B cell (primary cell): Measurements from ENCODE around the gene PC. TPM values are rescaled to one million over a fixed set of nuclear protein-coding genes. Genes with fewer than 3 reads are reported as not detected.

Experiments
- ATAC-seq: fragments of 200-7000 bp; cut with Tn5 transposase; one replicate; pipeline ENCODE4 v1.10.0; 2021; ENCODE audit warnings: low read depth, mild to moderate bottlenecking, moderate number of reproducible peaks, moderate library complexity
- CTCF ChIA-PET: fragments of 350-600 bp; sonication (Branson Sonifier 250); formaldehyde crosslinking; loops from one replicate; lab custom pipeline; 2021; ENCODE audit warnings: antibody characterized with exemption, inconsistent platforms; lab: Charles Lee
- POLR2A ChIA-PET: fragments of 350-600 bp; sonication (Branson Sonifier 250); formaldehyde crosslinking; loops from one replicate; lab custom pipeline; 2021; ENCODE audit warnings: antibody characterized with exemption; lab: Charles Lee
- DNase-seq: peaks from one replicate; pipeline ENCODE4 v3.0.0; 2013
- H2AFZ ChIP-seq: 2 replicates; pipeline ENCODE4 v1.6.1; 2012; ENCODE audit warnings: mild to moderate bottlenecking, low read depth, low read length; ENCODE audit not compliant: insufficient read depth, poor library complexity, severe bottlenecking
- H3K27ac ChIP-seq, 2 donors: 1 replicate in 1 of 2; 2 replicates in 1 of 2; pipeline ENCODE4 v1.5.1; 2012 to 2013; ENCODE audit warnings: low read length in 2 of 2, mild to moderate bottlenecking in 2 of 2, moderate library complexity in 1 of 2
- H3K27me3 ChIP-seq, 4 experiments: fragments of 200-600 bp in 1 of 4; sonication (generic) in 1 of 4; replicated peaks in 1 of 4; 1 replicate in 2 of 4; 2 replicates in 2 of 4; pipeline versions ENCODE4 v1.6.1 to v1.7.0; 2013 to 2016; ENCODE audit warnings: low read length in 3 of 4, mild to moderate bottlenecking in 2 of 4, mixed read lengths in 1 of 4, moderate library complexity in 1 of 4; ENCODE audit not compliant: insufficient read depth in 4 of 4, control insufficient read depth in 3 of 4; ENCODE audit errors: control extremely low read depth in 1 of 4
- H3K36me3 ChIP-seq, 2 experiments: replicated peaks in 1 of 2; 1 replicate in 1 of 2; 2 replicates in 1 of 2; pipeline versions ENCODE4 v1.6.1 to v1.7.1; 2013; ENCODE audit warnings: low read length in 1 of 2; ENCODE audit not compliant: insufficient read depth in 2 of 2, control insufficient read depth in 1 of 2; ENCODE audit errors: control extremely low read depth in 1 of 2, extremely low read depth in 1 of 2
- H3K4me1 ChIP-seq, 2 donors: fragments of 200-600 bp in 1 of 2; sonication (generic) in 1 of 2; 1 replicate in 1 of 2; 2 replicates in 1 of 2; pipeline versions ENCODE4 v1.5.1 to v1.6.1; 2013 to 2017; ENCODE audit warnings: low read length in 2 of 2; ENCODE audit not compliant: control insufficient read depth in 2 of 2, insufficient read depth in 2 of 2
- H3K4me2 ChIP-seq: replicated peaks from 2 replicates; pipeline ENCODE3; 2012; ENCODE audit warnings: mild to moderate bottlenecking, low read depth, low read length; ENCODE audit not compliant: poor library complexity, severe bottlenecking
- H3K4me3 ChIP-seq, 5 experiments: fragments of 200-600 bp in 1 of 5; sonication (generic) in 1 of 5; 1 replicate in 3 of 5; 2 replicates in 2 of 5; pipeline versions ENCODE4 v1.5.1 to v1.7.0; 2011 to 2016; ENCODE audit warnings: low read length in 4 of 5, mild to moderate bottlenecking in 4 of 5, low read depth in 2 of 5, control low read depth in 1 of 5, moderate library complexity in 1 of 5; ENCODE audit not compliant: insufficient read depth in 1 of 5; ENCODE audit errors: control extremely low read depth in 1 of 5, extremely low read depth in 1 of 5
- H3K79me2 ChIP-seq: fragments of 200-600 bp; sonication (generic); one replicate; pipeline ENCODE4 v1.6.0; 2016; ENCODE audit warnings: low read length; ENCODE audit not compliant: control insufficient read depth, insufficient read depth
- H3K9ac ChIP-seq: fragments of 200-600 bp; sonication (generic); 2 replicates; pipeline ENCODE4 v1.6.1; 2017; ENCODE audit warnings: mild to moderate bottlenecking, low read length, moderate library complexity
- H3K9me3 ChIP-seq, 3 donors: one replicate each; pipeline versions ENCODE4 v1.6.1 to v1.7.1; 2013; ENCODE audit warnings: low read length in 2 of 3; ENCODE audit not compliant: control insufficient read depth in 2 of 3, insufficient read depth in 1 of 3; ENCODE audit errors: control extremely low read depth in 1 of 3
- H4K20me1 ChIP-seq: 2 replicates; pipeline ENCODE4 v1.6.0; 2012; ENCODE audit warnings: mild to moderate bottlenecking, low read length; ENCODE audit not compliant: insufficient read depth, control insufficient read depth, poor library complexity, severe bottlenecking
- H3K27ac Mint-ChIP-seq: one replicate; pipeline ENCODE4 v1.8.0; 2021; ENCODE audit warnings: mixed read lengths
- H3K27me3 Mint-ChIP-seq: one replicate; pipeline ENCODE4 v1.8.0; 2021; ENCODE audit warnings: mixed read lengths
- H3K4me1 Mint-ChIP-seq: one replicate; pipeline ENCODE4 v1.8.0; 2021; ENCODE audit warnings: mixed read lengths
- H3K4me3 Mint-ChIP-seq: one replicate; pipeline ENCODE4 v1.8.0; 2021; ENCODE audit warnings: mixed read lengths
- H3K9me3 Mint-ChIP-seq: one replicate; pipeline ENCODE4 v1.8.0; 2022; ENCODE audit warnings: mixed read lengths; ENCODE audit not compliant: insufficient read depth
- CTCF ChIP-seq: fragments of 200-600 bp; IDR thresholded peaks from one replicate; pipeline ENCODE4 v1.8.0; 2022; ENCODE audit warnings: antibody characterized with exemption, mild to moderate bottlenecking
- EZH2 ChIP-seq: IDR thresholded peaks from 2 replicates; pipeline ENCODE4 v1.6.1; 2012; ENCODE audit warnings: borderline replicate concordance, low read depth, mild to moderate bottlenecking, moderate library complexity, low read length; ENCODE audit not compliant: insufficient read depth, poor library complexity, severe bottlenecking
- WGBS: methylation state at CpG from one replicate; pipeline ENCODE4 v1.1.5; 2013; ENCODE audit warnings: missing lambda C conversion rate; ENCODE audit not compliant: insufficient coverage; 5-methylcytosine and 5-hydroxymethylcytosine counted together
- intact Hi-C: fragments of 100-400 bp; cut with micrococcal nuclease; formaldehyde crosslinking; loops from one replicate; pipeline ENCODE4 v1.10.0; 2022
- polyA plus RNA-seq: library from polyadenylated mRNA; depleted of rRNA; stranded (reverse); fragments of >200 nt; gene quantifications from 2 replicates; pipeline ENCODE4 v1.2.3, GENCODE V29; 2012
- total RNA-seq, 2 donors: library from RNA; stranded (reverse); fragments of 120-200 nt in 1 of 2; gene quantifications; 1 replicate in 1 of 2; 2 replicates in 1 of 2; pipeline versions ENCODE4 v1.2.3 to v1.2.4, GENCODE V29; 2013 to 2022

The PC gene
- total and polyA plus RNA-seq, 2 donors (not counting 1 experiment from before 2014, with no cell fraction given): 1.5 to 4.4 TPM

- Mint-ChIP-seq H3K27me3 (no peaks in the 10 kb centered on the region), H3K9me3 (no peaks in the 10 kb centered on the region), H3K27ac (no peak overlapping the region), H3K4me3 (no peak overlapping the region), H3K4me1 (no peaks in the 10 kb centered on the region)
- DNase-seq (no peak), ATAC-seq (no peak)
- Histone ChIP-seq H3K9ac (no peak overlapping the region), H3K36me3 (peaks cover 2 to 11% of the 10 kb centered on the region in 2 experiments), H3K79me2 (no peaks in the 10 kb centered on the region), H2AFZ (no peak overlapping the region), H3K27me3 (no peaks in the 10 kb centered on the region), H4K20me1 (no peaks in the 10 kb centered on the region), H3K27ac (no peak overlapping the region), H3K4me2 (no peak overlapping the region), H3K4me1 (no peaks in the 10 kb centered on the region), H3K4me3 (no peak overlapping the region), H3K9me3 (no peaks in the 10 kb centered on the region)
- CTCF ChIA-PET: interaction anchor here (0.5 kb wide), 1 partner anchor 17 kb away, joined by 3 read pairs; no protein-coding TSS in a partner anchor
- TF ChIP-seq CTCF (no peak), EZH2 (no peak)
- WGBS: 97% methylated on average over 3 of the region's 5 CpGs
- POLR2A ChIA-PET: no interaction called here
- intact Hi-C loops: no loop called here
These were observed 143.5 kb downstream of the PC start for GRCh38 chr11:66814678-66815077.

GRCh38 chr11:66810576-66811185 lies 147.5 kb downstream of the PC start:
- intact Hi-C loops: no loop called here
- WGBS: no CpG with 5 or more reads among the region's 1 CpG
- no peak for TF ChIP-seq EZH2
- TF ChIP-seq CTCF: no peak

More at GRCh38 chr11:66810576-66811185, 147.5 kb downstream of the PC start:
- no peaks in the 10 kb centered on the region for H3K27me3 ChIP-seq
- Mint-ChIP-seq H3K27me3 (no peaks in the 10 kb centered on the region), H3K4me1 (peaks cover 14% of the 10 kb centered on the region), H3K9me3 (no peaks in the 10 kb centered on the region), H3K4me3 (no peak overlapping the region), H3K27ac (peak overlapping the region; percentile 34)
- H3K27ac ChIP-seq: no peak overlapping the region
- ATAC-seq: no peak
- peaks cover 0 to 4% (median 0%) of the 10 kb centered on the region in 3 donors for H3K9me3 ChIP-seq
- POLR2A ChIA-PET: no interaction called here
- peaks cover 2 to 20% of the 10 kb centered on the region in 2 experiments for H3K36me3 ChIP-seq
- CTCF ChIA-PET: interaction anchor here (0.7 kb wide), 1 partner anchor 10 kb away, joined by 3 read pairs; no protein-coding TSS in a partner anchor
- H4K20me1 ChIP-seq: no peaks in the 10 kb centered on the region
- H3K79me2 ChIP-seq: no peaks in the 10 kb centered on the region
- H3K4me2 ChIP-seq: no peak overlapping the region
- no peak for DNase-seq
- peaks cover 5 to 6% of the 10 kb centered on the region in 2 donors for H3K4me1 ChIP-seq
- no peak overlapping the region for H2AFZ ChIP-seq
- H3K9ac ChIP-seq: no peak overlapping the region
- no peak overlapping the region for H3K4me3 ChIP-seq
